ENCODE results near the gene ARHGEF1.

The ARHGEF1 gene

GRCh38 chr19:41905273-41906002 is 22.5 kb downstream of the ARHGEF1 start:
- Histone ChIP-seq H4K91ac (ENCODE audit: low read depth, low read length) (no peak overlapping the region), H3K27me3 (ENCODE audit: insufficient read depth, low read length) (no peaks in the 10 kb centered on the region), H3K23ac (ENCODE audit: low read length) (no peak overlapping the region), H3K79me2 (ENCODE audit: control insufficient read depth, insufficient read depth, low read length, poor library complexity) (no peaks in the 10 kb centered on the region), H3K9me3 (ENCODE audit: insufficient read depth, low read depth, low read length) (peaks cover 2% of the 10 kb centered on the region), H3K9ac (ENCODE audit: low read length) (no peak overlapping the region), H2AK5ac (ENCODE audit: low read length) (no peak overlapping the region), H3K14ac (ENCODE audit: low read length) (no peak overlapping the region), H3K4me2 (ENCODE audit: low read length) (no peak overlapping the region), H3K79me1 (ENCODE audit: low read length) (no peaks in the 10 kb centered on the region), H3K18ac (ENCODE audit: low read length) (no peak overlapping the region), H2AFZ (ENCODE audit: insufficient read depth, low read length, poor library complexity) (no peak overlapping the region), H3K4ac (ENCODE audit: low read depth, low read length) (no peak overlapping the region), H3K36me3 (ENCODE audit: control insufficient read depth in 1 of 2, insufficient read depth in 2 of 2, low read length in 2 of 2) (peaks cover 63 to 65% of the 10 kb centered on the region in 2 experiments), H3K27ac (ENCODE audit: low read depth, low read length) (no peak overlapping the region), H3K4me1 (ENCODE audit: control insufficient read depth in 1 of 2, insufficient read depth in 2 of 2, low read length in 2 of 2) (no peaks in the 10 kb centered on the region), H2BK5ac (ENCODE audit: low read depth, low read length, poor library complexity) (no peak overlapping the region), H2BK120ac (ENCODE audit: insufficient read depth, low read length, poor library complexity) (no peak overlapping the region), H2BK12ac (ENCODE audit: low read length) (no peak overlapping the region), H4K12ac (ENCODE audit: low read depth, low read length) (no peak overlapping the region), H3K4me3 (ENCODE audit: low read depth, low read length) (peak overlapping the region; percentile 57), H4K8ac (ENCODE audit: low read depth, low read length) (no peak overlapping the region)
- no CpG with 5 or more reads among the region's 24 CpGs for WGBS (ENCODE audit: extremely low coverage, insufficient coverage, insufficient read length)
- no peak for DNase-seq

- no peak for DNase-seq
- Histone ChIP-seq H4K8ac (ENCODE audit: low read depth, low read length) (no peak overlapping the region), H3K9me3 (ENCODE audit: insufficient read depth, low read depth, low read length) (peaks cover 5% of the 10 kb centered on the region), H2BK5ac (ENCODE audit: low read depth, low read length, poor library complexity) (no peak overlapping the region), H3K14ac (ENCODE audit: low read length) (no peak overlapping the region), H3K79me2 (ENCODE audit: control insufficient read depth, insufficient read depth, low read length, poor library complexity) (no peaks in the 10 kb centered on the region), H3K27me3 (ENCODE audit: insufficient read depth, low read length) (peaks cover 4% of the 10 kb centered on the region), H2AK5ac (ENCODE audit: low read length) (no peak overlapping the region), H3K4me3 (ENCODE audit: low read depth, low read length) (no peak overlapping the region), H3K4me2 (ENCODE audit: low read length) (no peak overlapping the region), H3K27ac (ENCODE audit: low read depth, low read length) (no peak overlapping the region), H4K12ac (ENCODE audit: low read depth, low read length) (no peak overlapping the region), H2BK12ac (ENCODE audit: low read length) (no peak overlapping the region), H3K4me1 (ENCODE audit: control insufficient read depth in 1 of 2, insufficient read depth in 2 of 2, low read length in 2 of 2) (no peaks in the 10 kb centered on the region), H3K79me1 (ENCODE audit: low read length) (no peaks in the 10 kb centered on the region), H3K36me3 (ENCODE audit: control insufficient read depth in 1 of 2, insufficient read depth in 2 of 2, low read length in 2 of 2) (peaks cover 60 to 63% of the 10 kb centered on the region in 2 experiments), H3K23ac (ENCODE audit: low read length) (no peak overlapping the region), H3K4ac (ENCODE audit: low read depth, low read length) (no peak overlapping the region), H3K9ac (ENCODE audit: low read length) (no peak overlapping the region), H3K18ac (ENCODE audit: low read length) (no peak overlapping the region), H2BK120ac (ENCODE audit: insufficient read depth, low read length, poor library complexity) (no peak overlapping the region), H2AFZ (ENCODE audit: insufficient read depth, low read length, poor library complexity) (no peak overlapping the region), H4K91ac (ENCODE audit: low read depth, low read length) (no peak overlapping the region)
- WGBS (ENCODE audit: extremely low coverage, insufficient coverage, insufficient read length) = no CpG with 5 or more reads among the region's 9 CpGs
These were observed 23.3 kb downstream of the ARHGEF1 start for GRCh38 chr19:41906271-41906670.

GRCh38 chr19:41906916-41907680 is 24.1 kb downstream of the ARHGEF1 start:
- H3K4me3 ChIP-seq (ENCODE audit: low read depth, low read length) = no peak overlapping the region
- H3K4me2 ChIP-seq (ENCODE audit: low read length) = no peak overlapping the region
- no peak overlapping the region for H3K18ac ChIP-seq (ENCODE audit: low read length)
- H3K36me3 ChIP-seq (ENCODE audit: control insufficient read depth in 1 of 2, insufficient read depth in 2 of 2, low read length in 2 of 2) = peaks cover 52 to 56% of the 10 kb centered on the region in 2 experiments
- H2AFZ ChIP-seq (ENCODE audit: insufficient read depth, low read length, poor library complexity) = no peak overlapping the region
- H2BK120ac ChIP-seq (ENCODE audit: insufficient read depth, low read length, poor library complexity) = no peak overlapping the region
- no peak overlapping the region for H2BK12ac ChIP-seq (ENCODE audit: low read length)
- no CpG with 5 or more reads among the region's 21 CpGs for WGBS (ENCODE audit: extremely low coverage, insufficient coverage, insufficient read length)
- H3K79me1 ChIP-seq (ENCODE audit: low read length) = no peaks in the 10 kb centered on the region
- H2BK5ac ChIP-seq (ENCODE audit: low read depth, low read length, poor library complexity) = no peak overlapping the region
- no peak overlapping the region for H4K8ac ChIP-seq (ENCODE audit: low read depth, low read length)
- no peak for DNase-seq
- H3K4ac ChIP-seq (ENCODE audit: low read depth, low read length) = no peak overlapping the region
- peaks cover 13% of the 10 kb centered on the region for H3K27me3 ChIP-seq (ENCODE audit: insufficient read depth, low read length)
- H3K9me3 ChIP-seq (ENCODE audit: insufficient read depth, low read depth, low read length) = peaks cover 5% of the 10 kb centered on the region
- H3K4me1 ChIP-seq (ENCODE audit: control insufficient read depth in 1 of 2, insufficient read depth in 2 of 2, low read length in 2 of 2) = no peaks in the 10 kb centered on the region
- no peak overlapping the region for H3K9ac ChIP-seq (ENCODE audit: low read length)
- no peak overlapping the region for H4K12ac ChIP-seq (ENCODE audit: low read depth, low read length)
- H3K14ac ChIP-seq (ENCODE audit: low read length) = no peak overlapping the region
- H2AK5ac ChIP-seq (ENCODE audit: low read length) = no peak overlapping the region
- H4K91ac ChIP-seq (ENCODE audit: low read depth, low read length) = no peak overlapping the region
- H3K23ac ChIP-seq (ENCODE audit: low read length) = no peak overlapping the region
- H3K27ac ChIP-seq (ENCODE audit: low read depth, low read length) = no peak overlapping the region
- no peaks in the 10 kb centered on the region for H3K79me2 ChIP-seq (ENCODE audit: control insufficient read depth, insufficient read depth, low read length, poor library complexity)

GRCh38 chr19:41907994-41908615 is 25.1 kb downstream of the ARHGEF1 start:
- Histone ChIP-seq H3K4ac (ENCODE audit: low read depth, low read length) (no peak overlapping the region), H3K9me3 (ENCODE audit: insufficient read depth, low read depth, low read length) (peaks cover 5% of the 10 kb centered on the region), H3K27ac (ENCODE audit: low read depth, low read length) (no peak overlapping the region), H3K4me1 (ENCODE audit: control insufficient read depth in 1 of 2, insufficient read depth in 2 of 2, low read length in 2 of 2) (no peaks in the 10 kb centered on the region), H3K4me2 (ENCODE audit: low read length) (no peak overlapping the region), H2BK12ac (ENCODE audit: low read length) (no peak overlapping the region), H3K27me3 (ENCODE audit: insufficient read depth, low read length) (peaks cover 20% of the 10 kb centered on the region), H3K36me3 (ENCODE audit: control insufficient read depth in 1 of 2, insufficient read depth in 2 of 2, low read length in 2 of 2) (peaks cover 42 to 46% of the 10 kb centered on the region in 2 experiments), H2AK5ac (ENCODE audit: low read length) (no peak overlapping the region), H3K18ac (ENCODE audit: low read length) (no peak overlapping the region), H3K79me2 (ENCODE audit: control insufficient read depth, insufficient read depth, low read length, poor library complexity) (no peaks in the 10 kb centered on the region), H4K12ac (ENCODE audit: low read depth, low read length) (no peak overlapping the region), H3K9ac (ENCODE audit: low read length) (no peak overlapping the region), H3K4me3 (ENCODE audit: low read depth, low read length) (no peak overlapping the region), H2BK5ac (ENCODE audit: low read depth, low read length, poor library complexity) (no peak overlapping the region), H4K8ac (ENCODE audit: low read depth, low read length) (no peak overlapping the region), H3K79me1 (ENCODE audit: low read length) (no peaks in the 10 kb centered on the region), H3K14ac (ENCODE audit: low read length) (no peak overlapping the region), H4K91ac (ENCODE audit: low read depth, low read length) (no peak overlapping the region), H2BK120ac (ENCODE audit: insufficient read depth, low read length, poor library complexity) (no peak overlapping the region), H3K23ac (ENCODE audit: low read length) (no peak overlapping the region), H2AFZ (ENCODE audit: insufficient read depth, low read length, poor library complexity) (no peak overlapping the region)
- no peak for DNase-seq
- no CpG with 5 or more reads among the region's 25 CpGs for WGBS (ENCODE audit: extremely low coverage, insufficient coverage, insufficient read length)
